ENCODE measurements around the gene TMEM72.

TMEM72 gene

GRCh38 chr10:44920252-44920651 lies 9.1 kb downstream of the TMEM72 start:
- Histone ChIP-seq H3K27me3 (ENCODE audit: insufficient read depth, insufficient read length) (no peaks in the 10 kb centered on the region), H3K36me3 (ENCODE audit: insufficient read depth, insufficient read length, low read length) (no peaks in the 10 kb centered on the region), H3K9ac (ENCODE audit: insufficient read length, low read depth) (no peak overlapping the region), H3K4me3 (ENCODE audit: insufficient read length, low read depth) (no peak overlapping the region), H3K9me3 (ENCODE audit: insufficient read depth, low read length) (0 out of 2 replicates have a peak, but pooled peaks cover 10% of the 10 kb centered on the region), H3K4me1 (ENCODE audit: insufficient read depth, insufficient read length) (no peaks in the 10 kb centered on the region)
- DNase-seq (ENCODE audit: low read depth, low spot score), result no peak
- TF ChIP-seq ZNF274 (IDR thresholded peaks at IDR 0.05; ENCODE audit: low read depth, low read length) (no peak), SUZ12 (IDR thresholded peaks at IDR 0.05; ENCODE audit: extremely low read depth, insufficient read depth, insufficient read length) (no peak), YY1 (IDR thresholded peaks at IDR 0.05; ENCODE audit: insufficient read depth, insufficient read length) (no peak)

- Histone ChIP-seq H3K27me3 (ENCODE audit: insufficient read depth, insufficient read length) (no peaks in the 10 kb centered on the region), H3K9ac (ENCODE audit: insufficient read length, low read depth) (no peak overlapping the region), H3K4me3 (ENCODE audit: insufficient read length, low read depth) (no peak overlapping the region), H3K9me3 (ENCODE audit: insufficient read depth, low read length) (0 out of 2 replicates have a peak, but pooled peaks cover 10% of the 10 kb centered on the region), H3K4me1 (ENCODE audit: insufficient read depth, insufficient read length) (no peaks in the 10 kb centered on the region), H3K36me3 (ENCODE audit: insufficient read depth, insufficient read length, low read length) (no peaks in the 10 kb centered on the region)
- TF ChIP-seq ZNF274 (IDR thresholded peaks at IDR 0.05; ENCODE audit: low read depth, low read length), result no peak
- no peak for TF ChIP-seq YY1 (IDR thresholded peaks at IDR 0.05; ENCODE audit: insufficient read depth, insufficient read length)
- TF ChIP-seq SUZ12 (IDR thresholded peaks at IDR 0.05; ENCODE audit: extremely low read depth, insufficient read depth, insufficient read length), result no peak
- no peak for DNase-seq (ENCODE audit: low read depth, low spot score)
These were observed 9.9 kb downstream of the TMEM72 start for GRCh38 chr10:44921061-44921460.

- no peaks in the 10 kb centered on the region for H3K36me3 ChIP-seq (ENCODE audit: insufficient read depth, insufficient read length, low read length)
- H3K9ac ChIP-seq (ENCODE audit: insufficient read length, low read depth), result no peak overlapping the region
- H3K4me1 ChIP-seq (ENCODE audit: insufficient read depth, insufficient read length), result no peaks in the 10 kb centered on the region
- TF ChIP-seq ZNF274 (IDR thresholded peaks at IDR 0.05; ENCODE audit: low read depth, low read length) (no peak), SUZ12 (IDR thresholded peaks at IDR 0.05; ENCODE audit: extremely low read depth, insufficient read depth, insufficient read length) (no peak), YY1 (IDR thresholded peaks at IDR 0.05; ENCODE audit: insufficient read depth, insufficient read length) (no peak)
- H3K9me3 ChIP-seq (ENCODE audit: insufficient read depth, low read length), result 0 out of 2 replicates have a peak, but pooled peaks cover 10% of the 10 kb centered on the region
- H3K27me3 ChIP-seq (ENCODE audit: insufficient read depth, insufficient read length), result no peaks in the 10 kb centered on the region
- DNase-seq (ENCODE audit: low read depth, low spot score), result no peak
- H3K4me3 ChIP-seq (ENCODE audit: insufficient read length, low read depth), result no peak overlapping the region
These were observed 10.4 kb downstream of the TMEM72 start for GRCh38 chr10:44921506-44921905.

- no peak for DNase-seq (ENCODE audit: low read depth, low spot score)
- Histone ChIP-seq H3K27me3 (ENCODE audit: insufficient read depth, insufficient read length) (no peaks in the 10 kb centered on the region), H3K4me3 (ENCODE audit: insufficient read length, low read depth) (no peak overlapping the region), H3K4me1 (ENCODE audit: insufficient read depth, insufficient read length) (no peaks in the 10 kb centered on the region), H3K9ac (ENCODE audit: insufficient read length, low read depth) (no peak overlapping the region), H3K36me3 (ENCODE audit: insufficient read depth, insufficient read length, low read length) (no peaks in the 10 kb centered on the region), H3K9me3 (ENCODE audit: insufficient read depth, low read length) (0 out of 2 replicates have a peak, but pooled peaks cover 10% of the 10 kb centered on the region)
- no peak for TF ChIP-seq SUZ12 (IDR thresholded peaks at IDR 0.05; ENCODE audit: extremely low read depth, insufficient read depth, insufficient read length)
- TF ChIP-seq ZNF274 (IDR thresholded peaks at IDR 0.05; ENCODE audit: low read depth, low read length), result no peak
- no peak for TF ChIP-seq YY1 (IDR thresholded peaks at IDR 0.05; ENCODE audit: insufficient read depth, insufficient read length)
These were observed 10.9 kb downstream of the TMEM72 start for GRCh38 chr10:44922021-44922420.

- no peak for TF ChIP-seq SUZ12 (IDR thresholded peaks at IDR 0.05; ENCODE audit: extremely low read depth, insufficient read depth, insufficient read length)
- TF ChIP-seq ZNF274 (IDR thresholded peaks at IDR 0.05; ENCODE audit: low read depth, low read length), result no peak
- no peak for TF ChIP-seq YY1 (IDR thresholded peaks at IDR 0.05; ENCODE audit: insufficient read depth, insufficient read length)
- Histone ChIP-seq H3K9ac (ENCODE audit: insufficient read length, low read depth) (no peak overlapping the region), H3K36me3 (ENCODE audit: insufficient read depth, insufficient read length, low read length) (no peaks in the 10 kb centered on the region), H3K9me3 (ENCODE audit: insufficient read depth, low read length) (0 out of 2 replicates have a peak, but pooled peaks cover 3% of the 10 kb centered on the region), H3K27me3 (ENCODE audit: insufficient read depth, insufficient read length) (peaks cover 4% of the 10 kb centered on the region), H3K4me3 (ENCODE audit: insufficient read length, low read depth) (no peak overlapping the region), H3K4me1 (ENCODE audit: insufficient read depth, insufficient read length) (no peaks in the 10 kb centered on the region)
- DNase-seq (ENCODE audit: low read depth, low spot score), result no peak
These were observed 11.8 kb downstream of the TMEM72 start for GRCh38 chr10:44922796-44923545.

GRCh38 chr10:44923611-44924010 lies 12.5 kb downstream of the TMEM72 start:
- Histone ChIP-seq H3K4me1 (ENCODE audit: insufficient read depth, insufficient read length) (no peaks in the 10 kb centered on the region), H3K27me3 (ENCODE audit: insufficient read depth, insufficient read length) (peaks cover 4% of the 10 kb centered on the region), H3K9me3 (ENCODE audit: insufficient read depth, low read length) (no peaks in the 10 kb centered on the region), H3K9ac (ENCODE audit: insufficient read length, low read depth) (no peak overlapping the region), H3K36me3 (ENCODE audit: insufficient read depth, insufficient read length, low read length) (no peaks in the 10 kb centered on the region), H3K4me3 (ENCODE audit: insufficient read length, low read depth) (no peak overlapping the region)
- no peak for DNase-seq (ENCODE audit: low read depth, low spot score)
- TF ChIP-seq ZNF274 (IDR thresholded peaks at IDR 0.05; ENCODE audit: low read depth, low read length), result no peak
- TF ChIP-seq SUZ12 (IDR thresholded peaks at IDR 0.05; ENCODE audit: extremely low read depth, insufficient read depth, insufficient read length), result no peak
- no peak for TF ChIP-seq YY1 (IDR thresholded peaks at IDR 0.05; ENCODE audit: insufficient read depth, insufficient read length)

- Histone ChIP-seq H3K4me3 (ENCODE audit: insufficient read length, low read depth) (no peak overlapping the region), H3K36me3 (ENCODE audit: insufficient read depth, insufficient read length, low read length) (no peaks in the 10 kb centered on the region), H3K4me1 (ENCODE audit: insufficient read depth, insufficient read length) (no peaks in the 10 kb centered on the region), H3K9me3 (ENCODE audit: insufficient read depth, low read length) (no peaks in the 10 kb centered on the region), H3K27me3 (ENCODE audit: insufficient read depth, insufficient read length) (peaks cover 4% of the 10 kb centered on the region), H3K9ac (ENCODE audit: insufficient read length, low read depth) (no peak overlapping the region)
- no peak for DNase-seq (ENCODE audit: low read depth, low spot score)
- TF ChIP-seq SUZ12 (IDR thresholded peaks at IDR 0.05; ENCODE audit: extremely low read depth, insufficient read depth, insufficient read length) (no peak), ZNF274 (IDR thresholded peaks at IDR 0.05; ENCODE audit: low read depth, low read length) (no peak), YY1 (IDR thresholded peaks at IDR 0.05; ENCODE audit: insufficient read depth, insufficient read length) (no peak)
These were observed 13.3 kb downstream of the TMEM72 start for GRCh38 chr10:44924261-44925040.
